ENCODE data around the gene RICTOR.

RICTOR gene

GRCh38 chr5:39114155-39114554, 40.0 kb upstream of the RICTOR start:
- Histone ChIP-seq H3K36me3 (ENCODE audit: insufficient read depth, low read length) (no peaks in the 10 kb centered on the region), H3K9me3 (ENCODE audit: insufficient read depth, low read depth, low read length) (no peaks in the 10 kb centered on the region), H3K27me3 (ENCODE audit: insufficient read depth, low read length) (no peaks in the 10 kb centered on the region), H3K4me3 (ENCODE audit: low read length) (no peak overlapping the region), H3K27ac (ENCODE audit: low read depth, low read length) (no peak overlapping the region), H3K4me1 (ENCODE audit: insufficient read depth, low read length) (no peaks in the 10 kb centered on the region), H3K9ac (ENCODE audit: low read depth, low read length) (no peak overlapping the region)
- WGBS: 94% methylated on average over 4 of the region's 4 CpGs

- Histone ChIP-seq H3K27ac (ENCODE audit: low read depth, low read length) (no peak overlapping the region), H3K4me3 (ENCODE audit: low read length) (no peak overlapping the region), H3K36me3 (ENCODE audit: insufficient read depth, low read length) (no peaks in the 10 kb centered on the region), H3K9ac (ENCODE audit: low read depth, low read length) (no peak overlapping the region), H3K27me3 (ENCODE audit: insufficient read depth, low read length) (no peaks in the 10 kb centered on the region), H3K4me1 (ENCODE audit: insufficient read depth, low read length) (no peaks in the 10 kb centered on the region), H3K9me3 (ENCODE audit: insufficient read depth, low read depth, low read length) (no peaks in the 10 kb centered on the region)
- WGBS: no CpG with 5 or more reads among the region's 4 CpGs
These were observed 39.3 kb upstream of the RICTOR start for GRCh38 chr5:39113354-39113953.

DNA sequence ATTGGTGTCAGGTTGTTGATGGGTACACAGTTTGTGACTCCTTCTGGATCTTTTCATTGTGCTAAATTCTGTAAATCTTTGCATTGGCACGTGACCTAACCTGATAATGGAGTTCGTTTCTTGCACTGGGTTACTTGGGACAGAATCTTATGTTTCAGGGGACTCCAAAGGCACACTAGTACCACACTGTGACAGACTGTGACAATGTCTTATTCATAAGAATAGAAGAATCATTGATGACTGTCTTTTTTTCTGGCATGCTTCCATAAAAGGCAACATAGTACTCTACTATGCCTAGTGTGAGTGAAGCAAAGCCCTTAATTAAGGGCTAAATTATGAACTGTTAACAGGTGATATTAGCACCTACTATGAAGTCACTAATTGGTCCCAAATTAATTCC, 35.4 kb upstream of the RICTOR start:
- no peak overlapping the region for H3K27ac ChIP-seq (ENCODE audit: low read depth, low read length)
- no peak overlapping the region for H3K9ac ChIP-seq (ENCODE audit: low read depth, low read length)
- no peaks in the 10 kb centered on the region for H3K4me1 ChIP-seq (ENCODE audit: insufficient read depth, low read length)
- H3K4me3 ChIP-seq (ENCODE audit: low read length): no peak overlapping the region
- H3K9me3 ChIP-seq (ENCODE audit: insufficient read depth, low read depth, low read length): no peaks in the 10 kb centered on the region
- no peaks in the 10 kb centered on the region for H3K36me3 ChIP-seq (ENCODE audit: insufficient read depth, low read length)
- H3K27me3 ChIP-seq (ENCODE audit: insufficient read depth, low read length): no peaks in the 10 kb centered on the region
- whole genome bisulfite sequencing: 95% methylated on average over 2 of the region's 2 CpGs

DNA sequence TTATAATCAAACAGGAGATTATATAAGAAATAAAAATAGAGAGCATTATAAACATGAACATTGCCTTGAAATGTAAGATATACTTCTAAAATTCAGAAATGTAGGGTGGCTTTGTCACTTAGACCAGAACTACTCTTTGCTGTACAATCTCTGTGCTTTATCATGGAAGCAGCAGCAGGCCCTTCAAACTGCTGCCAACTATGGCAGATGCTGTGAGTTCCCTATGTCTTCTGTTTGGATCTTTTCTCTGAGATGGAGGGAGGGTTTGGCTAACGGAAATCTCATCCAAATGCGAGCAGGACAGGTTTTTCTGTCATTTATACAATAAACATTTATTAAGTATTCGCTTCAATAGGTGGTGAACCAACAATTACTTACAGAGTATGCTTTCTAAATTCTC, 34.8 kb upstream of the RICTOR start:
- Histone ChIP-seq H3K4me3 (ENCODE audit: low read length) (no peak overlapping the region), H3K27me3 (ENCODE audit: insufficient read depth, low read length) (no peaks in the 10 kb centered on the region), H3K9me3 (ENCODE audit: insufficient read depth, low read depth, low read length) (no peaks in the 10 kb centered on the region), H3K9ac (ENCODE audit: low read depth, low read length) (no peak overlapping the region), H3K27ac (ENCODE audit: low read depth, low read length) (no peak overlapping the region), H3K36me3 (ENCODE audit: insufficient read depth, low read length) (no peaks in the 10 kb centered on the region), H3K4me1 (ENCODE audit: insufficient read depth, low read length) (no peaks in the 10 kb centered on the region)
- 100% methylated on average over 2 of the region's 3 CpGs for whole genome bisulfite sequencing

- no peaks in the 10 kb centered on the region for H3K4me1 ChIP-seq (ENCODE audit: insufficient read depth, low read length)
These were observed 33.2 kb upstream of the RICTOR start for GRCh38 chr5:39107350-39107749.

DNA sequence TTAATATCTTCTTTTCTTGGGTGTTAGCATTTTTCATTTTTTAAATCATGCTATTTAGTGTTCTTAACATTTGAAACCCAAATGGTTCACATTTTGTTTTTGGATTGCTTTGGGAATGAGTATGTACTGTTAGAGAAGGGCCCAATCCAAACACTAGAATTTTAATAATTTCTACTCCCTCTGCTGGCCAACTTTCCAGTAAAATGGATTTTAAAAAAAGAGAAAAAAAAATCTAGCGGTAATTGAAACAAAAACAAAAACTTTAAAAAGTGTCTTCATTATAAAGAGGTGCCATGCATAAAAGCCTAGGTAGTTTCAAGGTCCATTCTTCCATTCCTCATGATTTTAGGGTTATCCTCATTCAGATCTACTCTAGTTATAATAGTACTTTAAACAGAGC, 32.1 kb upstream of the RICTOR start:
- no peaks in the 10 kb centered on the region for H3K9me3 ChIP-seq (ENCODE audit: insufficient read depth, low read depth, low read length)
- no peak overlapping the region for H3K27ac ChIP-seq (ENCODE audit: low read depth, low read length)
- H3K9ac ChIP-seq (ENCODE audit: low read depth, low read length): no peak overlapping the region
- no peaks in the 10 kb centered on the region for H3K4me1 ChIP-seq (ENCODE audit: insufficient read depth, low read length)
- no CpG with 5 or more reads among the region's 1 CpG for WGBS
- H3K27me3 ChIP-seq (ENCODE audit: insufficient read depth, low read length): no peaks in the 10 kb centered on the region
- H3K4me3 ChIP-seq (ENCODE audit: low read length): no peak overlapping the region
- H3K36me3 ChIP-seq (ENCODE audit: insufficient read depth, low read length): no peaks in the 10 kb centered on the region

More at GRCh38 chr5:39107350-39107749, 33.2 kb upstream of the RICTOR start:
- Histone ChIP-seq H3K9me3 (ENCODE audit: insufficient read depth, low read depth, low read length) (no peaks in the 10 kb centered on the region), H3K36me3 (ENCODE audit: insufficient read depth, low read length) (no peaks in the 10 kb centered on the region), H3K27ac (ENCODE audit: low read depth, low read length) (no peak overlapping the region), H3K4me3 (ENCODE audit: low read length) (no peak overlapping the region), H3K9ac (ENCODE audit: low read depth, low read length) (no peak overlapping the region), H3K27me3 (ENCODE audit: insufficient read depth, low read length) (no peaks in the 10 kb centered on the region)

- Histone ChIP-seq H3K9ac (ENCODE audit: low read depth, low read length) (no peak overlapping the region), H3K9me3 (ENCODE audit: insufficient read depth, low read depth, low read length) (no peaks in the 10 kb centered on the region), H3K27me3 (ENCODE audit: insufficient read depth, low read length) (no peaks in the 10 kb centered on the region), H3K36me3 (ENCODE audit: insufficient read depth, low read length) (no peaks in the 10 kb centered on the region), H3K4me3 (ENCODE audit: low read length) (no peak overlapping the region), H3K4me1 (ENCODE audit: insufficient read depth, low read length) (no peaks in the 10 kb centered on the region), H3K27ac (ENCODE audit: low read depth, low read length) (no peak overlapping the region)
- 82% methylated on average over 1 of the region's 1 CpG for WGBS
These were observed 30.0 kb upstream of the RICTOR start for GRCh38 chr5:39104221-39104620.

GRCh38 chr5:39102684-39103155, 28.5 kb upstream of the RICTOR start:
- H3K27me3 ChIP-seq (ENCODE audit: insufficient read depth, low read length): no peaks in the 10 kb centered on the region
- no peak overlapping the region for H3K4me3 ChIP-seq (ENCODE audit: low read length)
- H3K27ac ChIP-seq (ENCODE audit: low read depth, low read length): no peak overlapping the region
- no peak overlapping the region for H3K9ac ChIP-seq (ENCODE audit: low read depth, low read length)
- 95% methylated on average over 4 of the region's 4 CpGs for WGBS
- no peaks in the 10 kb centered on the region for H3K36me3 ChIP-seq (ENCODE audit: insufficient read depth, low read length)
- no peaks in the 10 kb centered on the region for H3K4me1 ChIP-seq (ENCODE audit: insufficient read depth, low read length)
- no peaks in the 10 kb centered on the region for H3K9me3 ChIP-seq (ENCODE audit: insufficient read depth, low read depth, low read length)

DNA sequence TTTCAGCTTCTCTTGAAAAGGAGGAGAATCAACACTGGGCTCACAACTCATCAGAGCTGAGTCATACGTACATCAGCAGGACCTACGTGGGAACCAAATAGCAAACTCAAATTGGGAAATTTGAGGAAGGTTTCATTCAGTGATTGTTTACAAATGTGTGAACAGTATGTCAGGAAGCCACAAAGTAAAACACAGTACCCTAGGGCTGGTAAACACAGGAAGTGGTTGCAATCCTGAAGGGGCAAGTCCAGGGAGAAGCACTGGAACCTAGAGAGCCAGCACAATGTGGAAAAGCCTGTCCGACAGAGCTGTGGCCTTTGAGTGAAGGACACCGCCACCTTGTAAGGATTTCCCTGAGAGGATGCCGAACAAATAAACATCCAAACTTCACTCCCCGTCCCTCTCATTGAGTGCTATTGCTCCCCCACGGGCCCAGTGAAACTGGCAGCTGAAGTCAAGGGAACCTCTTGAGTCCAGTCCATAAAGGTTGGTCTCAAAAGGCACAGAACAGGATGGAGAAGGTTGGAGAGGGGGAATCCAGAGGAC, 26.7 kb upstream of the RICTOR start:
- H3K9ac ChIP-seq (ENCODE audit: low read depth, low read length): no peak overlapping the region
- H3K4me1 ChIP-seq (ENCODE audit: insufficient read depth, low read length): no peaks in the 10 kb centered on the region
- no peaks in the 10 kb centered on the region for H3K36me3 ChIP-seq (ENCODE audit: insufficient read depth, low read length)
- no peaks in the 10 kb centered on the region for H3K9me3 ChIP-seq (ENCODE audit: insufficient read depth, low read depth, low read length)
- H3K27ac ChIP-seq (ENCODE audit: low read depth, low read length): no peak overlapping the region
- no peak overlapping the region for H3K4me3 ChIP-seq (ENCODE audit: low read length)
- 90% methylated on average over 7 of the region's 7 CpGs for WGBS
- H3K27me3 ChIP-seq (ENCODE audit: insufficient read depth, low read length): no peaks in the 10 kb centered on the region

DNA sequence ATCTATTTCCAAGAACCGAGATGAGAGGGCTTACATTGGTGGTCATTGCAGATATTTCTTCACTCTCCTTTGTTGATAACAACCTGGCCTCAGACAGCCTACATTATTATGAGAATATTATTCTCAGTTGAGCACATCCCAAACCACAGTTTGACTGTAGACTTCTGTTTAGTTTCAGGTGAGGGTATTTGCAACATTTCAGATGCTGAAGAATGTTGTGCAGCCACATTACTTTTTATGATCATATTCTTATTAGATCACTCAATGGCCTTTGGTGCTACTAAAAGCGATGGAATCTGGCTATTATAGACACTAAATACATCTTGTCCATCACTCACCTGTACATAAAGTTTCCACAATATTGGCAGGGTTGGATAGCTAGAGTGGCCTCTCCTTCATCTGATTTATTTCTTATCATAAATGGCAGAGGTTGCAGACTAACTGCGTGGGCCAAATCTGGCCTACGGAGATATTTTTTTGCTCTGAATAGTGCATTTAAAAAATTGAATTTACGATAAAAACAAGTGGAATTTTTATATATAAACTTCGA, 26.2 kb upstream of the RICTOR start:
- Histone ChIP-seq H3K36me3 (ENCODE audit: insufficient read depth, low read length) (no peaks in the 10 kb centered on the region), H3K4me1 (ENCODE audit: insufficient read depth, low read length) (no peaks in the 10 kb centered on the region), H3K27me3 (ENCODE audit: insufficient read depth, low read length) (no peaks in the 10 kb centered on the region), H3K4me3 (ENCODE audit: low read length) (no peak overlapping the region), H3K9ac (ENCODE audit: low read depth, low read length) (no peak overlapping the region), H3K9me3 (ENCODE audit: insufficient read depth, low read depth, low read length) (no peaks in the 10 kb centered on the region), H3K27ac (ENCODE audit: low read depth, low read length) (no peak overlapping the region)
- WGBS: 93% methylated on average over 6 of the region's 6 CpGs

- Histone ChIP-seq H3K9me3 (ENCODE audit: insufficient read depth, low read depth, low read length) (no peaks in the 10 kb centered on the region), H3K4me3 (ENCODE audit: low read length) (no peak overlapping the region), H3K27me3 (ENCODE audit: insufficient read depth, low read length) (no peaks in the 10 kb centered on the region), H3K27ac (ENCODE audit: low read depth, low read length) (no peak overlapping the region), H3K9ac (ENCODE audit: low read depth, low read length) (no peak overlapping the region), H3K4me1 (ENCODE audit: insufficient read depth, low read length) (no peaks in the 10 kb centered on the region), H3K36me3 (ENCODE audit: insufficient read depth, low read length) (no peaks in the 10 kb centered on the region)
These were observed 25.6 kb upstream of the RICTOR start for GRCh38 chr5:39099831-39100230.

DNA sequence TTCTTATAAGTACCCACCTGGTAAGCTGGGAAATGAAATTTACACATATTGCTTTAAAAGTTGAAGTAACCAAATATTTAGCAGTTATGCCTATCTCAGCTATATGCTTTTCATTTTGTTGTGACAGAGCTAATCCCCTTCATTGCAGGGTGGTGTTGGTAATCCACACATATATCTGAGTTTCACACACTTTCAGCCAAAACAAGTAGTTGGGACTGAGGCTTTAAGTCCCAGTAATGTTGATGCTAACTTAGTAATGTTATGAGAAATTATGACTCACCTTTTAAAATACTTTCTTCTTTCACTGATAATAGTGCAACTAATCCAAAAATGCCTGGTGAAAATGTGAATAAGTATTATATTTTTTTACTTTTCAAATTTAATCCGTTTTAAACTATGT, 19.2 kb upstream of the RICTOR start:
- Histone ChIP-seq H3K27me3 (ENCODE audit: insufficient read depth, low read length) (no peaks in the 10 kb centered on the region), H3K36me3 (ENCODE audit: insufficient read depth, low read length) (no peaks in the 10 kb centered on the region), H3K4me1 (ENCODE audit: insufficient read depth, low read length) (no peaks in the 10 kb centered on the region), H3K9ac (ENCODE audit: low read depth, low read length) (no peak overlapping the region), H3K27ac (ENCODE audit: low read depth, low read length) (no peak overlapping the region), H3K9me3 (ENCODE audit: insufficient read depth, low read depth, low read length) (no peaks in the 10 kb centered on the region), H3K4me3 (ENCODE audit: low read length) (no peak overlapping the region)
- no CpG with 5 or more reads among the region's 1 CpG for WGBS
